Measurements from ENCODE around the gene ANXA8.
"Not testable (repeated sequence)": the region's sequence is repeated elsewhere in the genome, so short reads cannot be mapped to it uniquely, and the experiment has no call there.

ANXA8 gene

DNA sequence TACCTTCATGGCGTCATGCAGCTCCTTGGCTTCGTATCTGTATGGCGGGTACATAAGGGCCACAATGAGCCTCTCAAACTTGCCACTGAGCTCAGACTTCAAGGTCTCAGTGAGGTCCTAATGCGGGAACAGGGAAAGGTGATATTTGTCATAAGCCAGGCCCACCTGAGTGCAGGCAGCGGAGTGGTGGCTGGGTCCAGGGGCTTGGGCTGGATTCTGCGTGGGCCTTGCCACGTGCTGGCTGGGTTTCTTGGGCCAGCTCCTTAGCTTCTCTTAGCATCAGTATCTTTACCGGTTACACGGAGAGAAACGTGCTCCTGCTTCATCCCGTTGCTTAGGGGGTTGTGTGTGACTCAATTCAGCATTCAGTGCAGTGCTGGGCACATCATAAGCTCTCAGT is 6.8 kb downstream of the ANXA8 start:
- not testable (repeated sequence) for H3K4me3 Mint-ChIP-seq; H3K27me3 Mint-ChIP-seq; H3K27ac Mint-ChIP-seq (ENCODE audit: low read depth); H3K9me3 Mint-ChIP-seq; ATAC-seq (replicated peaks; ENCODE audit: extremely low read depth, poor library complexity, severe bottlenecking); H3K4me1 Mint-ChIP-seq; H3K36me3 Mint-ChIP-seq (ENCODE audit: insufficient read depth); DNase-seq (ENCODE audit: low spot score in 2 of 2)

DNA sequence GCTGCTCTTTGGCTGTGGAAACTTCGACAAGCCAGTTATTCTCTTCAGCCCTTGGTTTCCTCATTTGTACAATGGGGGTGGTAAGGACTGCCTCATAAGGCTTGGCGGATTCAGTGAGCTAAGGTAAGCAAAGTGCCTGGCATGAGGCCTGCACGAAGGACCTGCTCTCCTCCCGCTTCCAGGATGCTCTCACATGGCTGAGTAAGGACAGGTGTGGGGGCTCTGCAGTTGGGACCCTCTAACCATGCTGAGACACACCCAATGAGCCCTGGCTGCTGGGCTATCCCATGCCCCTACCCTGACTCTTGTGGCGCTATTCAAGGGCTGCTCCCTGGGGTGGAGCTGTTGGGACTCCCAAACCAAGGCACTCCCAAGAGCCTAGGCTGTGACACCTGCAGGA is 8.8 kb downstream of the ANXA8 start:
- H3K4me3 Mint-ChIP-seq; H3K36me3 Mint-ChIP-seq (ENCODE audit: insufficient read depth); H3K27ac Mint-ChIP-seq (ENCODE audit: low read depth); ATAC-seq (replicated peaks; ENCODE audit: extremely low read depth, poor library complexity, severe bottlenecking); DNase-seq (ENCODE audit: low spot score in 2 of 2); H3K9me3 Mint-ChIP-seq; H3K27me3 Mint-ChIP-seq; H3K4me1 Mint-ChIP-seq: not testable (repeated sequence)

- not testable (repeated sequence) for DNase-seq (ENCODE audit: low spot score in 2 of 2); H3K9me3 Mint-ChIP-seq; H3K27me3 Mint-ChIP-seq; ATAC-seq (replicated peaks; ENCODE audit: extremely low read depth, poor library complexity, severe bottlenecking); H3K27ac Mint-ChIP-seq (ENCODE audit: low read depth); H3K4me1 Mint-ChIP-seq; H3K36me3 Mint-ChIP-seq (ENCODE audit: insufficient read depth); H3K4me3 Mint-ChIP-seq
These were observed 10.4 kb downstream of the ANXA8 start for GRCh38 chr10:47473516-47473915.

GRCh38 chr10:47472647-47473046 is 11.3 kb downstream of the ANXA8 start:
- H3K4me1 Mint-ChIP-seq; H3K27me3 Mint-ChIP-seq; H3K36me3 Mint-ChIP-seq (ENCODE audit: insufficient read depth); ATAC-seq (replicated peaks; ENCODE audit: extremely low read depth, poor library complexity, severe bottlenecking); H3K9me3 Mint-ChIP-seq; H3K27ac Mint-ChIP-seq (ENCODE audit: low read depth); DNase-seq (ENCODE audit: low spot score in 2 of 2); H3K4me3 Mint-ChIP-seq: not testable (repeated sequence)

- ATAC-seq (replicated peaks; ENCODE audit: extremely low read depth, poor library complexity, severe bottlenecking); H3K27me3 Mint-ChIP-seq; H3K36me3 Mint-ChIP-seq (ENCODE audit: insufficient read depth): not testable (repeated sequence)
These were observed 11.8 kb downstream of the ANXA8 start for GRCh38 chr10:47472072-47472471.

GRCh38 chr10:47468731-47469528 is 15.0 kb downstream of the ANXA8 start:
- not testable (repeated sequence) for ATAC-seq (replicated peaks; ENCODE audit: extremely low read depth, poor library complexity, severe bottlenecking); H3K9me3 Mint-ChIP-seq; H3K4me1 Mint-ChIP-seq; H3K36me3 Mint-ChIP-seq (ENCODE audit: insufficient read depth); DNase-seq (ENCODE audit: low spot score in 2 of 2); H3K27me3 Mint-ChIP-seq; H3K27ac Mint-ChIP-seq (ENCODE audit: low read depth); H3K4me3 Mint-ChIP-seq

More at GRCh38 chr10:47472072-47472471, 11.8 kb downstream of the ANXA8 start:
- not testable (repeated sequence) for H3K4me1 Mint-ChIP-seq; H3K9me3 Mint-ChIP-seq; H3K4me3 Mint-ChIP-seq; DNase-seq (ENCODE audit: low spot score in 2 of 2); H3K27ac Mint-ChIP-seq (ENCODE audit: low read depth)

DNA sequence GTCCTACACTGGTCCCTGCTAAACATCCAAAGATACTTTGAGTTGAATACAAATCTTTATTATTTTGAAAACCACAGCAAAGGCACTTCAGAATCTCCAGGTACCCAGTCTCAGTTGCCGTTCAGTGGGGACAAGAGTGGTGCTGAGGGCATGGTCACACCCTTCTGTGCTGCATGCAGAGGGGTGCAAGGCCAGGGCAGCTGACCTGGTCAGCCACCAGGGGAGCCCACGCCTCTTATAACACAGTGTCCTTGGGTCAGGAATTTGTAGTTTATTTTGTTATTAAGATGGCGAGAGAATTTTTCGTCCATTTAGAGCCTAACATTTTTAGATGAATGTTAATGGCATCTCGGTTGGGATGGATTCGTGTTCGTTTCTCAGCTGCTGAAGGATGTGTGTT is 16.0 kb downstream of the ANXA8 start:
- not testable (repeated sequence) for DNase-seq (ENCODE audit: low spot score in 2 of 2); H3K27ac Mint-ChIP-seq (ENCODE audit: low read depth); H3K4me1 Mint-ChIP-seq; ATAC-seq (replicated peaks; ENCODE audit: extremely low read depth, poor library complexity, severe bottlenecking); H3K36me3 Mint-ChIP-seq (ENCODE audit: insufficient read depth); H3K9me3 Mint-ChIP-seq; H3K27me3 Mint-ChIP-seq; H3K4me3 Mint-ChIP-seq

- H3K27ac Mint-ChIP-seq (ENCODE audit: low read depth); ATAC-seq (replicated peaks; ENCODE audit: extremely low read depth, poor library complexity, severe bottlenecking); H3K4me3 Mint-ChIP-seq; H3K36me3 Mint-ChIP-seq (ENCODE audit: insufficient read depth); DNase-seq (ENCODE audit: low spot score in 2 of 2); H3K9me3 Mint-ChIP-seq; H3K27me3 Mint-ChIP-seq; H3K4me1 Mint-ChIP-seq: not testable (repeated sequence)
These were observed 16.5 kb downstream of the ANXA8 start for GRCh38 chr10:47467458-47467857.

DNA sequence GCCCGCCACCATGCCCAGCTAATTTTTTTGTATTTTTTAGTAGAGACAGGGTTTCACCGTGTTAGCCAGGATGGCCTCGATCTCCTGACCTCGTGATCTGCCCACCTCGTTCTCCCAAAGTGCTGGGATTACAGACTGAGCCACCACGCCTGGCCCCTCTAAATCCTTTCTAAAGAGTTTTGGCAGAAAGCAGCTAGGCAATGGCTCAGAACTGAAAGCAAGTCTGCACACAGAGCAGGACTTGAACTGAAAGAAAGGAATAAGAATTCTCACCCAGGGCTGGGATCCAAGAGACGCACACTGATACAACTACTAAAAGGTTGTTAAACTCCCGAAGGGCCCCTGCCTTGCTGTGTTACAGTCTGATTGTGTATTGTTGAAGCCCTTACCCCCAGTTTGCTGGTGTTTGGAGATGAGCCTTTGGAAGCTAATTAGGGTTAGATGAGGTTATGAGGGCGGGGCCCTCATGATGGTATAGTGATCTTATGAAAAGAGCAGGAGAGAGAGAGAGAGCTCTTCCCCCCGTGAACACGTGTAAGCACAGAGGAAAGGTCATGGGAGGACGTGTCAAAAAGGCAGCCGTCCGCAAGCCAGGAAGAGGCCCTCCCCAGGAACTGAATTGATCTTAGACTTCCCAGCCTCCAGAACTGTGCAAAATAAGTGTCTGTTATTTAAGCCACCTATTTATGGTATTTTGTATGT is 18.5 kb downstream of the ANXA8 start:
- not testable (repeated sequence) for H3K27me3 Mint-ChIP-seq; H3K9me3 Mint-ChIP-seq; ATAC-seq (replicated peaks; ENCODE audit: extremely low read depth, poor library complexity, severe bottlenecking); H3K4me1 Mint-ChIP-seq; H3K4me3 Mint-ChIP-seq; H3K36me3 Mint-ChIP-seq (ENCODE audit: insufficient read depth); DNase-seq (ENCODE audit: low spot score in 2 of 2)
- peak overlapping the region; percentile 74 for H3K27ac Mint-ChIP-seq (ENCODE audit: low read depth)

DNA sequence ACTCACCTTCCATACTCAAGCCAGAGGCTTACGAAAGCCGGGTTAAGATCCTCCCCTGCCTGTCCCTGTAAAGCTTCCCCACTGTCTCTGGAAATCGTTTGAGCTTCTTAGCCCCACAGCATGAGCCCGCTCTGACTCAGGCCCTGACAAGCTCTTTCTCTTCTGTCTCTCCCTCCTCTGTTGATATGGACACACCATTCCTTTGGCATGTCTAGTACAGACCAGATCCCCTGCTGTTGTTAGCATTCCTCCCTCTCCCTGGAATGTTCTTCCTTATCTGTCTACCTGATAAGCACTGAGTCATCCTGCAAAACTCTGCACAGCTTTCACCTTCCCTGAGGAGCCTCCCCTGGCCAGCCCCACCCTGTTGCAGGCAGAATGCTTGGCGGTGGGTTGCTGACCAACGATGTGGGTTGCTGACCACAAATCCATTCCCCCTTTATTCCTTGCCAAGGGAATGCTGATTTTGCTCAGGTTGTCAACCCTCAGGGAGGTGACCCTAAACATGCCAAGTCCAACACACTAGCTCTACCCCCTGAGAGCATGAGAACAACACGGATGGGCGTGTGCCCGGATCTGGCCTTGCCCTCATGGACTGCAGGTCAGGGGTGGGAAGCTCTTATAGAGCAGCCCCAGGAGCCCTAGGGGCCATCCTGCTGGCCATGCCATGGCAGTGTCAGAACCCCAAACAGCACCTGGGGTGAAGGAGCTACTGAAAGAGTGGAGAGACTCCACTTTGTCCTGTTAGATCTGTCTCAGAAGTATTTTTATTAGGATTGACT is 21.1 kb downstream of the ANXA8 start:
- not testable (repeated sequence) for H3K27ac Mint-ChIP-seq (ENCODE audit: low read depth); H3K4me3 Mint-ChIP-seq; H3K36me3 Mint-ChIP-seq (ENCODE audit: insufficient read depth); DNase-seq (ENCODE audit: low spot score in 2 of 2); H3K4me1 Mint-ChIP-seq; H3K9me3 Mint-ChIP-seq; ATAC-seq (replicated peaks; ENCODE audit: extremely low read depth, poor library complexity, severe bottlenecking)
- H3K27me3 Mint-ChIP-seq: peaks cover 14% of the 10 kb centered on the region

DNA sequence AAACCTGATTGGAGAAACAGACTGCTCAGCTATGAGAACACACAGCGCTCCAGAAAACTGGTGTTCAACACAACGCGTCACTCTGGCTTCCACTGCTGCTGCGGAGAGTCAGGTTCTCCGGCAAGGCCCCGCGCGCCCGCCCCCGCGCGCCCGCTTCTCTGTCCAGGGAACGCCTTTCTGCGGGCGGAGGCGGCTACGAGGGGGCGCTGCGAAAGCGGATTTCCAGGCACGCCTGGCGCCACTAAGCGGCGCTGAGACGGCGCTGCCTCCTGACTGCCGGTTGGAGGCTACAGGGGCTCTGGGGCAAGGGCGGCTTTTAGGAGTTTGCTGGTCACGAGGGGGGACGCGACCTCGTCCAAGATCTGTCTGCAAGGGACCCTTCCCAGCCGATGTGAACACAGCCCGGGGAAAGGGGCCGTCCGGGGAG is 22.6 kb downstream of the ANXA8 start:
- not testable (repeated sequence) for DNase-seq (ENCODE audit: low spot score in 2 of 2)

GRCh38 chr10:47458466-47459154 is 25.3 kb downstream of the ANXA8 start:
- H3K27me3 Mint-ChIP-seq: peaks cover 36% of the 10 kb centered on the region
- no peak for ATAC-seq (replicated peaks; ENCODE audit: extremely low read depth, poor library complexity, severe bottlenecking)
- H3K27ac Mint-ChIP-seq (ENCODE audit: low read depth): no peak overlapping the region
- H3K4me3 Mint-ChIP-seq: no peak overlapping the region
- H3K9me3 Mint-ChIP-seq: no peaks in the 10 kb centered on the region
- no peak for DNase-seq (ENCODE audit: low spot score in 2 of 2)
- H3K4me1 Mint-ChIP-seq: no peaks in the 10 kb centered on the region
- H3K36me3 Mint-ChIP-seq (ENCODE audit: insufficient read depth): no peaks in the 10 kb centered on the region

More for the DNA sequence above, 22.6 kb downstream of the ANXA8 start:
- H3K4me1 Mint-ChIP-seq; H3K27ac Mint-ChIP-seq (ENCODE audit: low read depth); H3K9me3 Mint-ChIP-seq; H3K36me3 Mint-ChIP-seq (ENCODE audit: insufficient read depth): not testable (repeated sequence)
- H3K27me3 Mint-ChIP-seq: peaks cover 16% of the 10 kb centered on the region
- ATAC-seq (replicated peaks; ENCODE audit: extremely low read depth, poor library complexity, severe bottlenecking): peak; percentile 66
- H3K4me3 Mint-ChIP-seq: peak overlapping the region; percentile 25
